Measurements from ENCODE around the gene SLC9A5. TPM values are rescaled to one million over a fixed set of nuclear protein-coding genes. Genes with fewer than 3 reads are reported as not detected.

SLC9A5 gene
- total and polyA plus RNA-seq, 9 of the 15 experiments (the other 6 are each of a cell fraction or from before 2014, with no cell fraction given): 0.06 to 3.1 (median 1.2) TPM

DNA sequence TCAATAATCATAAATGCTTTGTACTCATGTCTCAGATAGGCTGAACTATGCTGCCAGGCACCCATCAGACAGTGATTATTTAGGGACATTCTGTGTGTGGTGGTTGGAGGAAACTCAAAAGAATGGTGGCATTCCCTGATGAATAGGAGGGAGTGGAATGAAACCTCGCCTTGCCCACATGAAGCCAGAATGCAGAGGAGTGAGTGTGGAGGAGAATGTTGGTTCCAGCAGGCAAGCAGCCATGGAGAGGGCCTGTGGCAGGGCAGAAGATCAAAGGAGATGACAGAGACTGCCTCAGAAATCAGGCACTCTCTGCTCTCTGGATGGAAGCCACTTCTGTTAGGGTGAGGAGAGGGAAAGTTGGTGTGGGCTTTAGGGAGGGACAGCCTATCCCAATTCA, 55.2 kb downstream of the SLC9A5 start:
- ChIA-PET POLR2A (no interaction called here), CTCF (ENCODE audit: low intra/inter-chr PET ratio) (interaction anchor here (0.6 kb wide), 1 partner anchor 43 kb away, joined by 4 read pairs; no protein-coding TSS in a partner anchor)
- ATAC-seq (no peak), DNase-seq (ENCODE audit: extremely low read depth in 1 of 4, low spot score in 3 of 4) (no peak), FAIRE-seq (no peak)
- Histone ChIP-seq H3K79me2 (ENCODE audit: control insufficient read depth, insufficient read depth, low read length) (no peaks in the 10 kb centered on the region), H3K27ac (ENCODE audit: extremely low read depth, low read depth, low read length) (no peak overlapping the region), H3K4me3 (no peak overlapping the region), H3K4me2 (ENCODE audit: insufficient read depth, low read length) (no peak overlapping the region), H3K9me3 (replicated peaks; ENCODE audit: control insufficient read depth, insufficient read depth, low read depth, low read length) (no peaks in the 10 kb centered on the region), H3K9ac (ENCODE audit: insufficient read depth in 1 of 2, low read depth in 2 of 2, low read length in 2 of 2) (no peak overlapping the region), H2AFZ (ENCODE audit: low read depth, low read length) (no peak overlapping the region), H3K4me1 (replicated peaks in 1 of 2; ENCODE audit: control insufficient read depth in 2 of 2, insufficient read depth in 2 of 2, low read length in 2 of 2) (peaks cover 0 to 10% of the 10 kb centered on the region in 2 experiments; a peak in 1 of 5 replicates), H3K9me1 (ENCODE audit: control insufficient read depth, insufficient read depth, low read length) (no peaks in the 10 kb centered on the region), H4K20me1 (replicated peaks; ENCODE audit: control insufficient read depth, insufficient read depth, low read length) (no peaks in the 10 kb centered on the region), H3K36me3 (ENCODE audit: control insufficient read depth, insufficient read depth, low read length) (no peaks in the 10 kb centered on the region), H3K27me3 (ENCODE audit: control insufficient read depth in 2 of 2, insufficient read depth in 2 of 2, low read length in 2 of 2) (peaks cover 4 to 6% of the 10 kb centered on the region in 2 experiments; a peak in 4 of 5 replicates)
- in situ Hi-C loops (cut with MboI): no loop called here
- no peak for TF ChIP-seq FOS (IDR thresholded peaks at IDR 0.05; ENCODE audit: extremely low read depth, insufficient read length)
- TF ChIP-seq, protein P1, sequence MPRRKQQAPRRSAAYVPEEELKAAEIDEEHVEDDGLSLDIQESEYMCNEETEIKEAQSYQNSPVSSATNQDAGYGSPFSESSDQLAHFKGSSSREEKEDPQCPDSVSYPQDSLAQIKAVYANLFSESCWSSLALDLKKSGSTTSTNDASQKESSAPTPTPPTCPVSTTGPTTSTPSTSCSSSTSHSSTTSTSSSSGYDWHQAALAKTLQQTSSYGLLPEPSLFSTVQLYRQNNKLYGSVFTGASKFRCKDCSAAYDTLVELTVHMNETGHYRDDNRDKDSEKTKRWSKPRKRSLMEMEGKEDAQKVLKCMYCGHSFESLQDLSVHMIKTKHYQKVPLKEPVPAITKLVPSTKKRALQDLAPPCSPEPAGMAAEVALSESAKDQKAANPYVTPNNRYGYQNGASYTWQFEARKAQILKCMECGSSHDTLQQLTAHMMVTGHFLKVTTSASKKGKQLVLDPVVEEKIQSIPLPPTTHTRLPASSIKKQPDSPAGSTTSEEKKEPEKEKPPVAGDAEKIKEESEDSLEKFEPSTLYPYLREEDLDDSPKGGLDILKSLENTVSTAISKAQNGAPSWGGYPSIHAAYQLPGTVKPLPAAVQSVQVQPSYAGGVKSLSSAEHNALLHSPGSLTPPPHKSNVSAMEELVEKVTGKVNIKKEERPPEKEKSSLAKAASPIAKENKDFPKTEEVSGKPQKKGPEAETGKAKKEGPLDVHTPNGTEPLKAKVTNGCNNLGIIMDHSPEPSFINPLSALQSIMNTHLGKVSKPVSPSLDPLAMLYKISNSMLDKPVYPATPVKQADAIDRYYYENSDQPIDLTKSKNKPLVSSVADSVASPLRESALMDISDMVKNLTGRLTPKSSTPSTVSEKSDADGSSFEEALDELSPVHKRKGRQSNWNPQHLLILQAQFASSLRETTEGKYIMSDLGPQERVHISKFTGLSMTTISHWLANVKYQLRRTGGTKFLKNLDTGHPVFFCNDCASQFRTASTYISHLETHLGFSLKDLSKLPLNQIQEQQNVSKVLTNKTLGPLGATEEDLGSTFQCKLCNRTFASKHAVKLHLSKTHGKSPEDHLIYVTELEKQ (CRISPR knock-in tag; IDR thresholded peaks at IDR 0.05): no peak
- no peak for TF ChIP-seq FOXK1 (CRISPR knock-in tag; IDR thresholded peaks at IDR 0.05; ENCODE audit: borderline replicate concordance)
- TF ChIP-seq TAF7 (tag; IDR thresholded peaks at IDR 0.05): no peak
- intact Hi-C loops (cut with micrococcal nuclease): no loop called here
- 20% methylated on average over 1 of the region's 1 CpG for WGBS (ENCODE audit: insufficient coverage, low coverage, missing lambda C conversion rate)
- no TSS peak for BruUV-seq (replicated peaks)

Measured in K562 (cell line).